Astrocyte (in vitro differentiated cells and primary cell): ENCODE data around the gene RDH11. TPM values are rescaled to one million over a fixed set of nuclear protein-coding genes. Genes with fewer than 3 reads are reported as not detected.
"Not testable (repeated sequence)": the region's sequence is repeated elsewhere in the genome, so short reads cannot be mapped to it uniquely, and the experiment has no call there.

Source experiments
- DNase-seq: peaks from one replicate; pipeline ENCODE4 v3.0.0-alpha.2; 2010; ENCODE audit warnings: low read depth
- FAIRE-seq: peaks from 2 replicates; lab custom pipeline; 2011; peaks lifted over from hg19 to GRCh38; lab: Jason Lieb, UNC
- H2AFZ ChIP-seq: 2 replicates; pipeline ENCODE4 v1.6.0; 2012; ENCODE audit warnings: low read depth, low read length, inconsistent platforms
- H3K27ac ChIP-seq: 2 replicates; pipeline ENCODE4 v1.5.1; 2011; ENCODE audit warnings: low read depth, low read length, inconsistent platforms
- H3K27me3 ChIP-seq: 2 replicates; pipeline ENCODE4 v1.6.0; 2011; ENCODE audit warnings: low read length, inconsistent platforms; ENCODE audit not compliant: insufficient read depth
- H3K36me3 ChIP-seq: 2 replicates; pipeline ENCODE4 v1.5.1; 2011; ENCODE audit warnings: low read length, inconsistent platforms; ENCODE audit not compliant: insufficient read depth
- H3K4me1 ChIP-seq: 2 replicates; pipeline ENCODE4 v1.5.1; 2011; ENCODE audit warnings: low read length, inconsistent platforms; ENCODE audit not compliant: insufficient read depth
- H3K4me2 ChIP-seq: 2 replicates; pipeline ENCODE4 v1.6.0; 2012; ENCODE audit warnings: low read length, inconsistent platforms
- H3K4me3 ChIP-seq: 2 replicates; pipeline ENCODE4 v1.5.1; 2011; ENCODE audit warnings: low read depth, mild to moderate bottlenecking, low read length, inconsistent platforms; ENCODE audit not compliant: insufficient read depth
- H3K79me2 ChIP-seq: 2 replicates; pipeline ENCODE4 v1.6.0; 2012; ENCODE audit warnings: mild to moderate bottlenecking, low read length, inconsistent platforms; ENCODE audit not compliant: insufficient read depth
- H3K9ac ChIP-seq: 2 replicates; pipeline ENCODE4 v1.6.0; 2012; ENCODE audit warnings: mild to moderate bottlenecking, low read length, inconsistent platforms
- H3K9me3 ChIP-seq: 2 replicates; pipeline ENCODE4 v1.5.1; 2012; ENCODE audit warnings: low read depth, mild to moderate bottlenecking, low read length, inconsistent platforms; ENCODE audit not compliant: insufficient read depth
- H4K20me1 ChIP-seq: 2 replicates; pipeline ENCODE4 v1.6.0; 2012; ENCODE audit warnings: low read length, inconsistent platforms; ENCODE audit not compliant: insufficient read depth
- H3K27ac Mint-ChIP-seq: one replicate; pipeline ENCODE4 v1.8.0; 2021; ENCODE audit warnings: mild to moderate bottlenecking, mixed read lengths; ENCODE audit not compliant: unreplicated experiment
- H3K27me3 Mint-ChIP-seq: one replicate; pipeline ENCODE4 v1.8.0; 2021; ENCODE audit warnings: low read depth, mixed read lengths; ENCODE audit not compliant: unreplicated experiment
- H3K36me3 Mint-ChIP-seq: one replicate; pipeline ENCODE4 v1.8.0; 2021; ENCODE audit warnings: low read depth, mixed read lengths; ENCODE audit not compliant: unreplicated experiment
- H3K4me1 Mint-ChIP-seq: one replicate; pipeline ENCODE4 v1.8.0; 2021; ENCODE audit warnings: low read depth, mixed read lengths; ENCODE audit not compliant: unreplicated experiment
- H3K4me3 Mint-ChIP-seq: one replicate; pipeline ENCODE4 v1.8.0; 2021; ENCODE audit warnings: mild to moderate bottlenecking, moderate library complexity, mixed read lengths; ENCODE audit not compliant: unreplicated experiment
- H3K9me3 Mint-ChIP-seq: one replicate; pipeline ENCODE4 v1.8.0; 2021; ENCODE audit warnings: mild to moderate bottlenecking, mixed read lengths; ENCODE audit not compliant: unreplicated experiment
- CTCF ChIP-seq: IDR thresholded peaks from 2 replicates; pipeline ENCODE4 v1.5.1; 2011; ENCODE audit warnings: low read depth, mild to moderate bottlenecking, inconsistent platforms, low read length, moderate library complexity; ENCODE audit not compliant: insufficient read depth
- EZH2 ChIP-seq: IDR thresholded peaks from 2 replicates; pipeline ENCODE4 v1.6.1; 2012; ENCODE audit warnings: mild to moderate bottlenecking, low read length, inconsistent platforms; ENCODE audit not compliant: insufficient read depth
- total RNA-seq: library from RNA; stranded (reverse); gene quantifications from 2 replicates; pipeline ENCODE4 v1.2.1, GENCODE V29; 2021

Gene RDH11
- total RNA-seq, 1 donor from 2014 or later: 96.2 TPM

GRCh38 chr14:67717048-67717447, 21.5 kb upstream of the RDH11 start:
- Mint-ChIP-seq H3K9me3 (peaks cover 1% of the 10 kb centered on the region), H3K36me3 (no peaks in the 10 kb centered on the region), H3K27me3 (peaks cover 11% of the 10 kb centered on the region), H3K4me1 (no peaks in the 10 kb centered on the region), H3K4me3 (no peak overlapping the region), H3K27ac (no peak overlapping the region)
- Histone ChIP-seq H3K4me3 (no peak overlapping the region), H3K36me3 (no peaks in the 10 kb centered on the region), H3K4me1 (no peaks in the 10 kb centered on the region), H3K9ac (no peak overlapping the region), H3K79me2 (no peaks in the 10 kb centered on the region), H3K27ac (no peak overlapping the region), H2AFZ (no peak overlapping the region), H3K27me3 (peaks cover 6% of the 10 kb centered on the region), H3K4me2 (no peak overlapping the region), H4K20me1 (no peaks in the 10 kb centered on the region), H3K9me3 (no peaks in the 10 kb centered on the region)
- FAIRE-seq (no peak), DNase-seq (no peak)
- no peak for TF ChIP-seq EZH2
- TF ChIP-seq CTCF: no peak

DNA sequence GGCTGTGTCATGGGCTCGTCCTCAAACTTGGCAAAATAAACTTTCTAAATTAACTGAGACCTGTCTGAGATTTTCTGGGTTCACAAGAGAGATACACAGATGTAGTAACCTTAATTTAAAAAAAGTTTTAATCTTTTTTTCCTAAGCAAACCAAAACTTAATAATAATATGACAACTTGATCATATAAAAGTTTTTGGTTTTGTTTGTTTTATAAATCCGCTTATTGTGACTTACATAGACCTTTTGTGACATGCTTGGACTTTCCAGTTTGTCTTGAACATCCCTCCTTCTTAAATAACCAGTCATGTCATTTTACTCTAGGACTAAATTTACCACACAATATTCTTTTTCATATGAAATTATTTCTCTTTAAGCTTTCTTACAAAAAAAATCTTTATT, 14.6 kb upstream of the RDH11 start:
- H3K27ac ChIP-seq: no peak overlapping the region
- no peaks in the 10 kb centered on the region for H3K27me3 ChIP-seq
- TF ChIP-seq CTCF (no peak), EZH2 (no peak)
- H2AFZ ChIP-seq: no peak overlapping the region
- no peaks in the 10 kb centered on the region for H3K4me1 ChIP-seq
- Mint-ChIP-seq H3K4me1 (no peaks in the 10 kb centered on the region), H3K27ac (no peak overlapping the region), H3K4me3 (no peak overlapping the region), H3K36me3 (no peaks in the 10 kb centered on the region), H3K9me3 (peaks cover 2% of the 10 kb centered on the region), H3K27me3 (no peaks in the 10 kb centered on the region)
- no peak overlapping the region for H3K4me2 ChIP-seq
- H4K20me1 ChIP-seq: no peaks in the 10 kb centered on the region
- peaks cover 5% of the 10 kb centered on the region for H3K9me3 ChIP-seq
- FAIRE-seq: no peak
- H3K4me3 ChIP-seq: no peak overlapping the region
- no peaks in the 10 kb centered on the region for H3K36me3 ChIP-seq
- H3K9ac ChIP-seq: no peak overlapping the region
- no peak for DNase-seq
- H3K79me2 ChIP-seq: no peaks in the 10 kb centered on the region

DNA sequence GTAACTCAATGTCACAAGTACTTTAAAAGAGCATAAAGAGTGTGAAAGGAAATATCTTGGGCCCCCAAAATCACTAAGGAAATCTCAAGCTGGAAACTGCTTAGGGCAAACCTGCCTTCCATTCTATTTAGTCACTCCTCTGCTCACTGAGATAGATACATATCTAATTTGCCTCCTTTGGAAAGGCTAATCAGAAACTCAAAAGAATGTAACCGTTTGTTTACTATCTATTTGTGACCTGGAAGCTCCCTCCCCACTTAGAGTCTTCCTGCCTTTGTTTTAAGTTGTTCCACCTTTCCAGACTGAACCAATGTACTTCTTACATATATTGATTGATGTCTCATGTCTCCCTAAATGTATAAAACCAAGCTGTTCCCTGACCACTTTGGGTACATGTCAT, 14.2 kb upstream of the RDH11 start:
- not testable (repeated sequence) for H3K9me3 Mint-ChIP-seq, H3K4me1 ChIP-seq, H3K27ac ChIP-seq, H3K4me1 Mint-ChIP-seq, H3K27me3 ChIP-seq, H3K9me3 ChIP-seq, H3K36me3 ChIP-seq, H3K4me3 ChIP-seq, H2AFZ ChIP-seq, H3K9ac ChIP-seq, H3K27me3 Mint-ChIP-seq, H3K79me2 ChIP-seq, H3K36me3 Mint-ChIP-seq, H3K4me2 ChIP-seq, H4K20me1 ChIP-seq, H3K4me3 Mint-ChIP-seq, DNase-seq, FAIRE-seq, H3K27ac Mint-ChIP-seq

DNA sequence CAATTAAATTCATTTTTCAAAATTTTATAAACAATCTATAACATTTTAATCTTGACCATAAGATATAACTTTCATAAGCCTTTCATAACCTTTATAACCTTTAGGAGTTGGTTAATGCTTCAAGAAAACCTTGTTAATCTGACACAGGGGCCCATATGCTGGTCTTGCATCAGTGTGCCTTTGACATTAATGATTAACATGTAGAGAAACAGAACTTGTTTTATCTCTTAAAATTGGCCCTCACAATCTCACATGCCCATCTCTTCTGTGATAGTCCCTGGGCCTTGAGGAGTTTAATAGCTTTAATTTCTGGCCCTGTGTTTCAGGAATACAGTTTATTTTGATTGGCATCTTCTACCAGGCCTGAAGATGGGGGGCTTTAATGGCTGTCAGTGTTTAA, 13.8 kb upstream of the RDH11 start:
- H3K4me3 Mint-ChIP-seq, H3K9me3 Mint-ChIP-seq, H3K27me3 ChIP-seq, H4K20me1 ChIP-seq, H3K9me3 ChIP-seq, H3K27me3 Mint-ChIP-seq, H3K36me3 Mint-ChIP-seq, H3K36me3 ChIP-seq, H3K4me2 ChIP-seq, FAIRE-seq, H3K79me2 ChIP-seq, H3K4me1 Mint-ChIP-seq, H3K27ac Mint-ChIP-seq, H3K27ac ChIP-seq, H3K4me1 ChIP-seq, DNase-seq, H2AFZ ChIP-seq, H3K4me3 ChIP-seq, H3K9ac ChIP-seq: not testable (repeated sequence)
